SK-MEL-5 (cell line): ENCODE measurements around the gene NBPF19. TPM values are rescaled to one million over a fixed set of nuclear protein-coding genes. Genes with fewer than 3 reads are reported as not detected.
A peak's percentile ranks its signal among the peaks of the same experiment; 100 is the strongest.
"Not testable (repeated sequence)": the region's sequence is repeated elsewhere in the genome, so short reads cannot be mapped to it uniquely, and the experiment has no call there.

Experiments
- DNase-seq: peaks from one replicate; pipeline ENCODE4 v3.0.0-alpha.2; 2016; ENCODE audit warnings: low read depth, low spot score
- in situ Hi-C: cut with HindIII; loops from 2 replicates; pipeline ENCODE4 v1.10.0; 2016; ENCODE audit warnings: low sequenced_read_pairs, high pct_unique_total_duplicates, low pct_unique_long_range_greater_than_20kb
- polyA plus RNA-seq, 2 experiments: library from polyadenylated mRNA; depleted of rRNA; stranded (reverse); fragments of >200 nt; gene quantifications; 2 replicates each; pipeline ENCODE4 v1.2.3, GENCODE V29; 2015
- total RNA-seq: library from RNA; depleted of rRNA; stranded (reverse); fragments of >200 nt; shearing (Covaris generic); gene quantifications from 2 replicates; pipeline ENCODE4 v1.2.3, GENCODE V29; 2014; rRNA removed

Gene NBPF19
- total RNA-seq, result 5.3 and 6.5 TPM in 2 replicates
- 2.1 and 2.8 TPM in 2 replicates for polyA plus RNA-seq (2015; cell fraction: cytosol; rRNA removed)
- polyA plus RNA-seq (2015; cell fraction: nucleus; rRNA removed), result 24.0 and 24.1 TPM in 2 replicates

GRCh38 chr1:149474745-149475144, at the start of gene NBPF19:
NBPF19 (plus strand) TSS chr1:149475045; CDS start chr1:149475933, 888 bp downstream.
- in situ Hi-C loops, DNase-seq: not testable (repeated sequence)

- DNase-seq, in situ Hi-C loops: not testable (repeated sequence)
These were observed 46.5 kb upstream of the NBPF19 start for GRCh38 chr1:149428317-149428716.

- in situ Hi-C loops, DNase-seq: not testable (repeated sequence)
These were observed 29.4 kb upstream of the NBPF19 start for GRCh38 chr1:149445451-149445850.

- in situ Hi-C loops, DNase-seq: not testable (repeated sequence)
These were observed 22.6 kb upstream of the NBPF19 start for GRCh38 chr1:149452196-149452595.

- in situ Hi-C loops, result not testable (repeated sequence)
These were observed 22.2 kb upstream of the NBPF19 start for GRCh38 chr1:149452652-149453051.

GRCh38 chr1:149558350-149558825, 83.5 kb downstream of the NBPF19 start:
- DNase-seq, result peak; percentile 78
- in situ Hi-C loops, result not testable (repeated sequence)

More at GRCh38 chr1:149452652-149453051, 22.2 kb upstream of the NBPF19 start:
- DNase-seq, result not testable (repeated sequence)

GRCh38 chr1:149561806-149562205, 87.0 kb downstream of the NBPF19 start:
- DNase-seq, in situ Hi-C loops: not testable (repeated sequence)

- in situ Hi-C loops, DNase-seq: not testable (repeated sequence)
These were observed 90.6 kb downstream of the NBPF19 start for GRCh38 chr1:149565485-149565884.

GRCh38 chr1:149572763-149573162, 97.9 kb downstream of the NBPF19 start:
- DNase-seq, in situ Hi-C loops: not testable (repeated sequence)

- DNase-seq, in situ Hi-C loops: not testable (repeated sequence)
These were observed 110.7 kb downstream of the NBPF19 start for GRCh38 chr1:149585592-149585991.

Other genes with a start within 250 kb of the NBPF19 start
- gene PPIAL4C, start 108.8 kb downstream of the NBPF19 start, total RNA-seq, result not detected in 2 replicates